ENCODE results near the gene FKBP1B. TPM values are rescaled to one million over a fixed set of nuclear protein-coding genes. Genes with fewer than 3 reads are reported as not detected.

FKBP1B gene
- total and polyA plus RNA-seq, 2 experiments from 2014 or later: 43.1 to 46.3 TPM

GRCh38 chr2:24045511-24046508 is 3.7 kb upstream of the FKBP1B start:
- no peak for DNase-seq (ENCODE audit: low read depth in 1 of 2, low spot score in 1 of 2)
- no peaks in the 10 kb centered on the region for H3K27me3 ChIP-seq
- H3K4me3 ChIP-seq: peak overlapping the region; percentile 63
- no peaks in the 10 kb centered on the region for H3K36me3 ChIP-seq
- H3K27ac ChIP-seq: no peak overlapping the region
- TF ChIP-seq CTCF (IDR thresholded peaks at IDR 0.05; ENCODE audit: low read depth, low read length): no peak
- H3K9me3 ChIP-seq (ENCODE audit: low read depth): no peaks in the 10 kb centered on the region
- H3K4me1 ChIP-seq (ENCODE audit: low read depth): peaks cover 5% of the 10 kb centered on the region

GRCh38 chr2:24046599-24046929 is 3.0 kb upstream of the FKBP1B start:
- no peak for TF ChIP-seq CTCF (IDR thresholded peaks at IDR 0.05; ENCODE audit: low read depth, low read length)
- no peaks in the 10 kb centered on the region for H3K36me3 ChIP-seq
- H3K4me3 ChIP-seq: peak overlapping the region; percentile 63
- peaks cover 5% of the 10 kb centered on the region for H3K4me1 ChIP-seq (ENCODE audit: low read depth)
- no peak for DNase-seq (ENCODE audit: low read depth in 1 of 2, low spot score in 1 of 2)
- no peaks in the 10 kb centered on the region for H3K27me3 ChIP-seq
- peak overlapping the region; percentile 85 for H3K27ac ChIP-seq
- H3K9me3 ChIP-seq (ENCODE audit: low read depth): no peaks in the 10 kb centered on the region

- Histone ChIP-seq H3K4me1 (ENCODE audit: low read depth) (peaks cover 5% of the 10 kb centered on the region), H3K27me3 (no peaks in the 10 kb centered on the region), H3K4me3 (peak within 1 kb of the TSS; percentile 63), H3K36me3 (no peaks in the 10 kb centered on the region), H3K9me3 (ENCODE audit: low read depth) (no peaks in the 10 kb centered on the region), H3K27ac (peak within 1 kb of the TSS; percentile 85)
- peak; percentile 99 for DNase-seq (ENCODE audit: low read depth in 1 of 2, low spot score in 1 of 2)
- no peak for TF ChIP-seq CTCF (IDR thresholded peaks at IDR 0.05; ENCODE audit: low read depth, low read length)
Measured at GRCh38 chr2:24046930-24047702, 2.4 kb upstream of the FKBP1B start, which contains the start of gene WDCP. Gene WDCP (minus strand): TSS chr2:24047391. CDS start chr2:24039494, 7,897 bp downstream.

- no peaks in the 10 kb centered on the region for H3K27me3 ChIP-seq
- no peaks in the 10 kb centered on the region for H3K9me3 ChIP-seq (ENCODE audit: low read depth)
- H3K36me3 ChIP-seq: no peaks in the 10 kb centered on the region
- peaks cover 5% of the 10 kb centered on the region for H3K4me1 ChIP-seq (ENCODE audit: low read depth)
- DNase-seq (ENCODE audit: low read depth in 1 of 2, low spot score in 1 of 2): no peak
- H3K4me3 ChIP-seq: no peak overlapping the region
- no peak overlapping the region for H3K27ac ChIP-seq
- no peak for TF ChIP-seq CTCF (IDR thresholded peaks at IDR 0.05; ENCODE audit: low read depth, low read length)
Measured at GRCh38 chr2:24047703-24048033, 1.9 kb upstream of the FKBP1B start.

- no peaks in the 10 kb centered on the region for H3K9me3 ChIP-seq (ENCODE audit: low read depth)
- no peaks in the 10 kb centered on the region for H3K36me3 ChIP-seq
- H3K27me3 ChIP-seq: no peaks in the 10 kb centered on the region
- peaks cover 5% of the 10 kb centered on the region for H3K4me1 ChIP-seq (ENCODE audit: low read depth)
- H3K27ac ChIP-seq: no peak overlapping the region
- no peak for TF ChIP-seq CTCF (IDR thresholded peaks at IDR 0.05; ENCODE audit: low read depth, low read length)
- H3K4me3 ChIP-seq: peak overlapping the region; percentile 77
- no peak for DNase-seq (ENCODE audit: low read depth in 1 of 2, low spot score in 1 of 2)
Measured at GRCh38 chr2:24048769-24049484, 614 bp upstream of the FKBP1B start.

All from cardiac muscle cell (in vitro differentiated cells and primary cell).